ENCODE results near the gene CLDND1. TPM values are rescaled to one million over a fixed set of nuclear protein-coding genes. Genes with fewer than 3 reads are reported as not detected.

The CLDND1 gene
- total and polyA plus RNA-seq, 10 of the 15 experiments (the other 5 are each of a cell fraction or from before 2014, with no cell fraction given) = 97.8 to 225 (median 152) TPM

GRCh38 chr3:98532275-98532637 is 9.6 kb upstream of the CLDND1 start:
- intact Hi-C loops (cut with micrococcal nuclease; ENCODE audit: unreplicated experiment) (loop anchor here (5.0 kb wide), 1 partner anchor 200 kb away; no protein-coding TSS in a partner anchor), in situ Hi-C loops (cut with MboI) (no loop called here)
- Histone ChIP-seq H3K27ac (ENCODE audit: control insufficient read depth, insufficient read depth) (peak overlapping the region; percentile 97), H3K4me1 (ENCODE audit: control insufficient read depth, insufficient read depth, low read length) (peaks cover 3% of the 10 kb centered on the region; the same call in 1 of the 2 replicates), H3K9me3 (replicated peaks; ENCODE audit: control insufficient read depth, insufficient read depth, low read length) (no peaks in the 10 kb centered on the region), H3K27me3 (replicated peaks in 1 of 2; ENCODE audit: control insufficient read depth in 2 of 2, insufficient read depth in 2 of 2, low read length in 1 of 2) (no peaks in the 10 kb centered on the region), H4K20me1 (ENCODE audit: control insufficient read depth, insufficient read depth) (no peaks in the 10 kb centered on the region), H3K4me2 (ENCODE audit: control insufficient read depth, insufficient read depth) (peak overlapping the region; percentile 67), H3K36me3 (ENCODE audit: control insufficient read depth in 2 of 2, insufficient read depth in 2 of 2, low read length in 1 of 2) (peaks cover 3 to 7% of the 10 kb centered on the region in 2 experiments; a peak in 3 of 4 replicates), H2AFZ (ENCODE audit: control insufficient read depth, low read depth, low read length) (no peak overlapping the region), H3K79me2 (ENCODE audit: control insufficient read depth, insufficient read depth, low read length) (peaks cover 99% of the 10 kb centered on the region), H3K4me3 (peak overlapping the region; percentile 81), H3K9ac (ENCODE audit: control insufficient read depth, insufficient read depth, low read length) (peak overlapping the region; percentile 94)
- TSS peak; percentile 77 for BruUV-seq (replicated peaks)
- SMC1A ChIA-PET (ENCODE audit: uncharacterized antibody, unreplicated experiment) = interaction anchor here (0.8 to 13.1 kb wide), 9 partner anchors 9 to 297 kb away, joined by 3 to 603 read pairs (median 4); partner anchors contain the start of gene CLDND1
- RAD21 ChIA-PET (ENCODE audit: unreplicated experiment) = interaction anchor here (1.0 to 13.1 kb wide), 8 partner anchors 9 to 207 kb away, joined by 3 to 511 read pairs (median 8); partner anchors contain the start of genes CLDND1 and CPOX
- FAIRE-seq (no peak), DNase-seq (ENCODE audit: low read depth, low spot score) (no peak), ATAC-seq (peak; percentile 6)
- CTCF ChIA-PET = interaction anchor here (0.7 to 6.3 kb wide), 10 partner anchors 14 to 65 kb away, joined by 3 to 40 read pairs (median 6); no protein-coding TSS in a partner anchor
- 2% methylated on average over 5 of the region's 5 CpGs for WGBS (ENCODE audit: insufficient coverage, insufficient replicate concordance, low lambda C conversion rate, missing lambda C conversion rate)
- POLR2A ChIA-PET = interaction anchor here (1.1 to 11.8 kb wide), 4 partner anchors 9 to 38 kb away, joined by 3 to 350 read pairs (median 8); partner anchors contain the start of gene CLDND1
- TF ChIP-seq, protein P1, sequence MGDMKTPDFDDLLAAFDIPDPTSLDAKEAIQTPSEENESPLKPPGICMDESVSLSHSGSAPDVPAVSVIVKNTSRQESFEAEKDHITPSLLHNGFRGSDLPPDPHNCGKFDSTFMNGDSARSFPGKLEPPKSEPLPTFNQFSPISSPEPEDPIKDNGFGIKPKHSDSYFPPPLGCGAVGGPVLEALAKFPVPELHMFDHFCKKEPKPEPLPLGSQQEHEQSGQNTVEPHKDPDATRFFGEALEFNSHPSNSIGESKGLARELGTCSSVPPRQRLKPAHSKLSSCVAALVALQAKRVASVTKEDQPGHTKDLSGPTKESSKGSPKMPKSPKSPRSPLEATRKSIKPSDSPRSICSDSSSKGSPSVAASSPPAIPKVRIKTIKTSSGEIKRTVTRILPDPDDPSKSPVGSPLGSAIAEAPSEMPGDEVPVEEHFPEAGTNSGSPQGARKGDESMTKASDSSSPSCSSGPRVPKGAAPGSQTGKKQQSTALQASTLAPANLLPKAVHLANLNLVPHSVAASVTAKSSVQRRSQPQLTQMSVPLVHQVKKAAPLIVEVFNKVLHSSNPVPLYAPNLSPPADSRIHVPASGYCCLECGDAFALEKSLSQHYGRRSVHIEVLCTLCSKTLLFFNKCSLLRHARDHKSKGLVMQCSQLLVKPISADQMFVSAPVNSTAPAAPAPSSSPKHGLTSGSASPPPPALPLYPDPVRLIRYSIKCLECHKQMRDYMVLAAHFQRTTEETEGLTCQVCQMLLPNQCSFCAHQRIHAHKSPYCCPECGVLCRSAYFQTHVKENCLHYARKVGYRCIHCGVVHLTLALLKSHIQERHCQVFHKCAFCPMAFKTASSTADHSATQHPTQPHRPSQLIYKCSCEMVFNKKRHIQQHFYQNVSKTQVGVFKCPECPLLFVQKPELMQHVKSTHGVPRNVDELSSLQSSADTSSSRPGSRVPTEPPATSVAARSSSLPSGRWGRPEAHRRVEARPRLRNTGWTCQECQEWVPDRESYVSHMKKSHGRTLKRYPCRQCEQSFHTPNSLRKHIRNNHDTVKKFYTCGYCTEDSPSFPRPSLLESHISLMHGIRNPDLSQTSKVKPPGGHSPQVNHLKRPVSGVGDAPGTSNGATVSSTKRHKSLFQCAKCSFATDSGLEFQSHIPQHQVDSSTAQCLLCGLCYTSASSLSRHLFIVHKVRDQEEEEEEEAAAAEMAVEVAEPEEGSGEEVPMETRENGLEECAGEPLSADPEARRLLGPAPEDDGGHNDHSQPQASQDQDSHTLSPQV (IDR thresholded peaks at IDR 0.05) = no peak
- TF ChIP-seq ETV6 (conservative IDR thresholded peaks at IDR 0.05 in 1 of 2, IDR thresholded peaks at IDR 0.05 in 1 of 2; ENCODE audit: borderline replicate concordance in 1 of 2, low read depth in 1 of 2) (no peak), SIN3A (IDR thresholded peaks at IDR 0.05; ENCODE audit: low read depth, low read length) (no peak), POU2F2 (IDR thresholded peaks at IDR 0.05; ENCODE audit: borderline replicate concordance, low read depth, low read length) (no peak), MEF2A (IDR thresholded peaks at IDR 0.05; ENCODE audit: insufficient read depth, low read depth, low read length) (no peak), MYB (IDR thresholded peaks at IDR 0.05; ENCODE audit: borderline replicate concordance, low read depth, low read length) (no peak), CBFB (IDR thresholded peaks at IDR 0.05; ENCODE audit: low read depth) (no peak; the same call in 1 of the 2 replicates), HDGF (IDR thresholded peaks at IDR 0.05) (no peak), CBX5 (IDR thresholded peaks at IDR 0.05; ENCODE audit: low read depth) (no peak; the same call in 1 of the 2 replicates), MTA3 (IDR thresholded peaks at IDR 0.05; ENCODE audit: borderline replicate concordance, low read length) (peak; percentile 35; the same call in 1 of the 2 replicates), POLR2A (IDR thresholded peaks at IDR 0.05; ENCODE audit: low read depth, low read length) (peak; percentile 83), RAD51 (IDR thresholded peaks at IDR 0.05) (no peak), ATF7 (IDR thresholded peaks at IDR 0.05; ENCODE audit: low read depth) (no peak), ASH2L (IDR thresholded peaks at IDR 0.05; ENCODE audit: borderline replicate concordance, low read depth) (no peak), KAT2A (conservative IDR thresholded peaks at IDR 0.05; ENCODE audit: control insufficient read depth, low read depth, low read length) (no peak)
- TF ChIP-seq, protein P2, sequence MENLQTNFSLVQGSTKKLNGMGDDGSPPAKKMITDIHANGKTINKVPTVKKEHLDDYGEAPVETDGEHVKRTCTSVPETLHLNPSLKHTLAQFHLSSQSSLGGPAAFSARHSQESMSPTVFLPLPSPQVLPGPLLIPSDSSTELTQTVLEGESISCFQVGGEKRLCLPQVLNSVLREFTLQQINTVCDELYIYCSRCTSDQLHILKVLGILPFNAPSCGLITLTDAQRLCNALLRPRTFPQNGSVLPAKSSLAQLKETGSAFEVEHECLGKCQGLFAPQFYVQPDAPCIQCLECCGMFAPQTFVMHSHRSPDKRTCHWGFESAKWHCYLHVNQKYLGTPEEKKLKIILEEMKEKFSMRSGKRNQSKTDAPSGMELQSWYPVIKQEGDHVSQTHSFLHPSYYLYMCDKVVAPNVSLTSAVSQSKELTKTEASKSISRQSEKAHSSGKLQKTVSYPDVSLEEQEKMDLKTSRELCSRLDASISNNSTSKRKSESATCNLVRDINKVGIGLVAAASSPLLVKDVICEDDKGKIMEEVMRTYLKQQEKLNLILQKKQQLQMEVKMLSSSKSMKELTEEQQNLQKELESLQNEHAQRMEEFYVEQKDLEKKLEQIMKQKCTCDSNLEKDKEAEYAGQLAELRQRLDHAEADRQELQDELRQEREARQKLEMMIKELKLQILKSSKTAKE (IDR thresholded peaks at IDR 0.05; ENCODE audit: low read depth, poor library complexity, severe bottlenecking) = no peak
